ENCODE measurements around the gene EEF1AKMT4.

DNA sequence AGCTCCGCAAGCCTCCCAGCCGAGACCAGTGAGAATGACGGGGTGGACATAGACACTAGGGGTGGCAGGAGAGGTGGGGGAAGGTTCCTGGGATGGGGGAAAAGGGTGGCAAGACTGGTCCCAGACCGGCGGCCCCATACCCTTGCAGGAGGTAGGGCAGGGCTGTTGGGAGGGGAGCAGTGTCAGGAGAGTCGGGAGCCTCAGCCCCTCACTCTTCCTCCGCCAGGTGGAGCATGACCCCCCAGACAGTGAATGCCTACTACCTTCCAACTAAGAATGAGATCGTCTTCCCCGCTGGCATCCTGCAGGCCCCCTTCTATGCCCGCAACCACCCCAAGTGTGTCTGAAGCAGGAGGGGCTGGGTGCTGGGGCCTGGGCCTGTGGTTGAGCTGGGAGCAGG lies 40.9 kb downstream of the EEF1AKMT4 start:
- TF ChIP-seq, protein P1, sequence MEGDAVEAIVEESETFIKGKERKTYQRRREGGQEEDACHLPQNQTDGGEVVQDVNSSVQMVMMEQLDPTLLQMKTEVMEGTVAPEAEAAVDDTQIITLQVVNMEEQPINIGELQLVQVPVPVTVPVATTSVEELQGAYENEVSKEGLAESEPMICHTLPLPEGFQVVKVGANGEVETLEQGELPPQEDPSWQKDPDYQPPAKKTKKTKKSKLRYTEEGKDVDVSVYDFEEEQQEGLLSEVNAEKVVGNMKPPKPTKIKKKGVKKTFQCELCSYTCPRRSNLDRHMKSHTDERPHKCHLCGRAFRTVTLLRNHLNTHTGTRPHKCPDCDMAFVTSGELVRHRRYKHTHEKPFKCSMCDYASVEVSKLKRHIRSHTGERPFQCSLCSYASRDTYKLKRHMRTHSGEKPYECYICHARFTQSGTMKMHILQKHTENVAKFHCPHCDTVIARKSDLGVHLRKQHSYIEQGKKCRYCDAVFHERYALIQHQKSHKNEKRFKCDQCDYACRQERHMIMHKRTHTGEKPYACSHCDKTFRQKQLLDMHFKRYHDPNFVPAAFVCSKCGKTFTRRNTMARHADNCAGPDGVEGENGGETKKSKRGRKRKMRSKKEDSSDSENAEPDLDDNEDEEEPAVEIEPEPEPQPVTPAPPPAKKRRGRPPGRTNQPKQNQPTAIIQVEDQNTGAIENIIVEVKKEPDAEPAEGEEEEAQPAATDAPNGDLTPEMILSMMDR (IDR thresholded peaks at IDR 0.05), result no peak
- TF ChIP-seq POLR2A (IDR thresholded peaks at IDR 0.05), result no peak
